IMR-90 (cell line): ENCODE measurements around the gene MPP7.

Experiments
- BHLHE40 ChIP-seq: fragments of 150-350 bp; IDR thresholded peaks from 2 replicates; pipeline ENCODE4 v1.6.1; 2016; ENCODE audit warnings: mild to moderate bottlenecking, low read depth, low read length
- CEBPB ChIP-seq: IDR thresholded peaks from 2 replicates; pipeline ENCODE4 v1.6.1; 2012; ENCODE audit warnings: low read depth, low read length, improper control_type of control experiment
- CTCF ChIP-seq: conservative IDR thresholded peaks from 2 replicates; pipeline ENCODE4 v1.5.1; 2012; ENCODE audit warnings: mild to moderate bottlenecking, low read depth, low read length, improper control_type of control experiment
- MXI1 ChIP-seq: IDR thresholded peaks from 2 replicates; pipeline ENCODE4 v1.6.1; 2012; ENCODE audit warnings: low read depth, mild to moderate bottlenecking, low read length, moderate library complexity, borderline replicate concordance
- POLR2A ChIP-seq: IDR thresholded peaks from 2 replicates; pipeline ENCODE4 v1.6.1; 2012; ENCODE audit warnings: mild to moderate bottlenecking, low read depth, low read length
- RCOR1 ChIP-seq: IDR thresholded peaks from 2 replicates; pipeline ENCODE4 v1.6.1; 2012; ENCODE audit warnings: mild to moderate bottlenecking, low read length, improper control_type of control experiment; ENCODE audit not compliant: insufficient replicate concordance
- SMC3 ChIP-seq: fragments of 150-350 bp; IDR thresholded peaks from 2 replicates; pipeline ENCODE4 v1.6.1; 2016; ENCODE audit warnings: low read depth, mild to moderate bottlenecking, antibody characterized with exemption, low read length, moderate library complexity
- USF2 ChIP-seq: fragments of 150-350 bp; IDR thresholded peaks from 2 replicates; pipeline ENCODE4 v1.6.1; 2017; ENCODE audit warnings: mild to moderate bottlenecking, antibody characterized with exemption, low read length, low read depth

- TF ChIP-seq RCOR1, result no peak
- no peak for TF ChIP-seq CTCF
- TF ChIP-seq USF2, result no peak
- no peak for TF ChIP-seq POLR2A
- TF ChIP-seq MXI1, result no peak
- TF ChIP-seq CEBPB, result no peak
- no peak for TF ChIP-seq SMC3
- TF ChIP-seq BHLHE40, result no peak
Observed at GRCh38 chr10:28266449-28267224, 36.2 kb downstream of the MPP7 start.
